ENCODE measurements around the gene LYPLAL1.

The LYPLAL1 gene

DNA sequence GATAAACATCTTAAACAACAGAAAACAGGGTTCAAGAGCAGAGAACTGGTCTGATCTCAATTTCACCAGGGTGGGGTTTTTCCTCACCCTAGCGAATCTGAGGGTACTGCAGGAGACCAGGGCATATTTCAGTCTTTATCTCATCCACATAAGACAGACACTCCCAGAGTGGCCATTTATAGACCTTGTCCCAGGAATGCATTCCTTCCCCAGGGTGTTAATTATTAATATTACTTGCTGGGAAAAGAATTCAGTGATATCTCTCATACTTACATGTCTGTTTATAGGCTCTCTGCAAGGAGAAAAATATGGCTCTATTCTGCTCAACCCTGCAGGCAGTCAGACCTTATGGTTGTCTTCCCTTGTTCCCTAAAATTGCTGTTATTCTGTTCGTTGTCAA, 84.1 kb downstream of the LYPLAL1 start:
- Histone ChIP-seq H3K4me1 (ENCODE audit: low read length) (no peaks in the 10 kb centered on the region), H3K4me3 (ENCODE audit: low read length) (no peak overlapping the region), H2AFZ (ENCODE audit: low read depth, low read length) (no peak overlapping the region), H3K9me3 (ENCODE audit: insufficient read depth, low read length) (peaks cover 6% of the 10 kb centered on the region; the same call in 1 of the 2 replicates), H3K9ac (ENCODE audit: low read length) (no peak overlapping the region), H3K36me3 (replicated peaks; ENCODE audit: low read depth, low read length) (no peaks in the 10 kb centered on the region), H3K79me2 (ENCODE audit: low read length) (no peaks in the 10 kb centered on the region), H3K4me2 (ENCODE audit: low read length) (no peak overlapping the region), H4K20me1 (ENCODE audit: insufficient read depth, low read length) (no peaks in the 10 kb centered on the region), H3K27ac (ENCODE audit: low read length) (no peak overlapping the region), H3K27me3 (ENCODE audit: low read depth, low read length) (no peaks in the 10 kb centered on the region)
- TF ChIP-seq, protein P1, sequence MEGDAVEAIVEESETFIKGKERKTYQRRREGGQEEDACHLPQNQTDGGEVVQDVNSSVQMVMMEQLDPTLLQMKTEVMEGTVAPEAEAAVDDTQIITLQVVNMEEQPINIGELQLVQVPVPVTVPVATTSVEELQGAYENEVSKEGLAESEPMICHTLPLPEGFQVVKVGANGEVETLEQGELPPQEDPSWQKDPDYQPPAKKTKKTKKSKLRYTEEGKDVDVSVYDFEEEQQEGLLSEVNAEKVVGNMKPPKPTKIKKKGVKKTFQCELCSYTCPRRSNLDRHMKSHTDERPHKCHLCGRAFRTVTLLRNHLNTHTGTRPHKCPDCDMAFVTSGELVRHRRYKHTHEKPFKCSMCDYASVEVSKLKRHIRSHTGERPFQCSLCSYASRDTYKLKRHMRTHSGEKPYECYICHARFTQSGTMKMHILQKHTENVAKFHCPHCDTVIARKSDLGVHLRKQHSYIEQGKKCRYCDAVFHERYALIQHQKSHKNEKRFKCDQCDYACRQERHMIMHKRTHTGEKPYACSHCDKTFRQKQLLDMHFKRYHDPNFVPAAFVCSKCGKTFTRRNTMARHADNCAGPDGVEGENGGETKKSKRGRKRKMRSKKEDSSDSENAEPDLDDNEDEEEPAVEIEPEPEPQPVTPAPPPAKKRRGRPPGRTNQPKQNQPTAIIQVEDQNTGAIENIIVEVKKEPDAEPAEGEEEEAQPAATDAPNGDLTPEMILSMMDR (IDR thresholded peaks at IDR 0.05; ENCODE audit: low read depth, low read length), result no peak
- TF ChIP-seq EZH2phosphoT487 (IDR thresholded peaks at IDR 0.05; ENCODE audit: low read depth), result no peak

DNA sequence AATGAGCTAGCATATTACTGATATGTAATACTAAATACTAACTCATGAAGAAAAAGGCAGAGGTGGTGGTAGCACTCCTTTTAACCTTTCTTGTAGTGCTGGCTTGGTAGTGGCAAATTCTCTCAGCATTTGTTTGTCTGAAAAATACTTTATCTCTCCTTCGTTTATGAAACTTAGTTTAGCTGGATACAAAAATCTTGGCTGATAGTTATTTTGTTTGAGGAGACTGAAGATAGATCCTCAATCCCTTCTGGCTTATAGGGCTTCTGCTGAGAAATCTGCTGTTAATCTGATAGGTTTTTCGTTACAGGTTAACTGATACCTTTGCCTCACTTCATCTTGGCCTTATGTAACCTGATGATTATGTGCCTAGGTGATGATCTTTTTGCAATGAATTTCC, 87.8 kb downstream of the LYPLAL1 start:
- H3K36me3 ChIP-seq (replicated peaks; ENCODE audit: low read depth, low read length), result no peaks in the 10 kb centered on the region
- H3K9ac ChIP-seq (ENCODE audit: low read length), result no peak overlapping the region
- H3K4me2 ChIP-seq (ENCODE audit: low read length), result no peak overlapping the region
- no peaks in the 10 kb centered on the region for H3K79me2 ChIP-seq (ENCODE audit: low read length)
- H3K4me3 ChIP-seq (ENCODE audit: low read length), result no peak overlapping the region
- H2AFZ ChIP-seq (ENCODE audit: low read depth, low read length), result no peak overlapping the region
- H3K27me3 ChIP-seq (ENCODE audit: low read depth, low read length), result no peaks in the 10 kb centered on the region
- H4K20me1 ChIP-seq (ENCODE audit: insufficient read depth, low read length), result no peaks in the 10 kb centered on the region
- TF ChIP-seq, protein P1 (IDR thresholded peaks at IDR 0.05; ENCODE audit: low read depth, low read length), result no peak
- no peak for TF ChIP-seq EZH2phosphoT487 (IDR thresholded peaks at IDR 0.05; ENCODE audit: low read depth)
- H3K4me1 ChIP-seq (ENCODE audit: low read length), result no peaks in the 10 kb centered on the region
- no peak overlapping the region for H3K27ac ChIP-seq (ENCODE audit: low read length)
- H3K9me3 ChIP-seq (ENCODE audit: insufficient read depth, low read length), result peaks cover 6% of the 10 kb centered on the region; the same call in 1 of the 2 replicates

Measured in OCI-LY3 (cell line).